ENCODE results near the gene DOCK1.

DNA sequence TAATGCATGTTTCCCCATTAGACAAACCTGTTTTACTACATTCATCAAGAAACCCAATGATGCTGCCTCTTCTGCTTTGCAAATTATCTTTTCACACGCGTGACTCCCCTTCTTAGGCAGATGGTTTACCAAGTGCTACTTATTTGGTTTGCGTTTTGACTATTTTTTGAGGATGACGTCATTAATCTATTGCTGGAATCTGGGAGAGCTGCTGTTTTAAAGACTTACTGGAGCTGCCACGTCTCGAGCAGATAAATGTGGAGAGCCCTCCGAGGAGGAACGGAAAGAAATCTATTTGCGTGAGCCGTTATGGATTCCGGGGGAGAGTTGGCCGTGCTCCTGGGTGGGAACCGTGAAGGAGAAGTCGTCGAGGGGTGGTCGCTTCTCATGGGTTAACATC lies 271.4 kb downstream of the DOCK1 start:
- TF ChIP-seq, protein P1, sequence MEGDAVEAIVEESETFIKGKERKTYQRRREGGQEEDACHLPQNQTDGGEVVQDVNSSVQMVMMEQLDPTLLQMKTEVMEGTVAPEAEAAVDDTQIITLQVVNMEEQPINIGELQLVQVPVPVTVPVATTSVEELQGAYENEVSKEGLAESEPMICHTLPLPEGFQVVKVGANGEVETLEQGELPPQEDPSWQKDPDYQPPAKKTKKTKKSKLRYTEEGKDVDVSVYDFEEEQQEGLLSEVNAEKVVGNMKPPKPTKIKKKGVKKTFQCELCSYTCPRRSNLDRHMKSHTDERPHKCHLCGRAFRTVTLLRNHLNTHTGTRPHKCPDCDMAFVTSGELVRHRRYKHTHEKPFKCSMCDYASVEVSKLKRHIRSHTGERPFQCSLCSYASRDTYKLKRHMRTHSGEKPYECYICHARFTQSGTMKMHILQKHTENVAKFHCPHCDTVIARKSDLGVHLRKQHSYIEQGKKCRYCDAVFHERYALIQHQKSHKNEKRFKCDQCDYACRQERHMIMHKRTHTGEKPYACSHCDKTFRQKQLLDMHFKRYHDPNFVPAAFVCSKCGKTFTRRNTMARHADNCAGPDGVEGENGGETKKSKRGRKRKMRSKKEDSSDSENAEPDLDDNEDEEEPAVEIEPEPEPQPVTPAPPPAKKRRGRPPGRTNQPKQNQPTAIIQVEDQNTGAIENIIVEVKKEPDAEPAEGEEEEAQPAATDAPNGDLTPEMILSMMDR (IDR thresholded peaks at IDR 0.05; ENCODE audit: poor library complexity, severe bottlenecking) = no peak
- TF ChIP-seq EP300 (conservative IDR thresholded peaks at IDR 0.05; ENCODE audit: poor library complexity, severe bottlenecking) (no peak), POLR2AphosphoS5 (IDR thresholded peaks at IDR 0.05) (no peak), EZH2 (IDR thresholded peaks at IDR 0.05; ENCODE audit: borderline replicate concordance, insufficient read depth, low read length, poor library complexity, severe bottlenecking) (no peak), RAD21 (conservative IDR thresholded peaks at IDR 0.05) (no peak), REST (IDR thresholded peaks at IDR 0.05; ENCODE audit: borderline replicate concordance) (no peak)

All from neural cell (in vitro differentiated cells).